ENCODE results near the gene PLXNA2. TPM values are rescaled to one million over a fixed set of nuclear protein-coding genes. Genes with fewer than 3 reads are reported as not detected.

PLXNA2 gene
- total and polyA plus RNA-seq, 2 donors (not counting 1 experiment from before 2014, with no cell fraction given), result 0.31 to 1.2 TPM

- no peak overlapping the region for H3K4me3 ChIP-seq (ENCODE audit: control extremely low read depth in 1 of 5, extremely low read depth in 1 of 5, insufficient read depth in 1 of 5, low read depth in 2 of 5, low read length in 4 of 5)
- Mint-ChIP-seq H3K27me3 (peaks cover 11% of the 10 kb centered on the region), H3K27ac (no peak overlapping the region), H3K4me1 (no peaks in the 10 kb centered on the region), H3K9me3 (ENCODE audit: insufficient read depth) (no peaks in the 10 kb centered on the region), H3K4me3 (no peak overlapping the region)
- H4K20me1 ChIP-seq (ENCODE audit: control insufficient read depth, insufficient read depth, low read length, poor library complexity, severe bottlenecking), result no peaks in the 10 kb centered on the region
- H3K27ac ChIP-seq (ENCODE audit: low read length in 2 of 2), result no peak overlapping the region
- H3K79me2 ChIP-seq (ENCODE audit: control insufficient read depth, insufficient read depth, low read length), result no peaks in the 10 kb centered on the region
- peaks cover 0 to 4% (median 0%) of the 10 kb centered on the region in 3 donors for H3K9me3 ChIP-seq (ENCODE audit: control extremely low read depth in 1 of 3, control insufficient read depth in 2 of 3, insufficient read depth in 1 of 3, low read length in 2 of 3)
- H3K4me1 ChIP-seq (ENCODE audit: control insufficient read depth in 2 of 2, insufficient read depth in 2 of 2, low read length in 2 of 2), result no peaks in the 10 kb centered on the region
- ATAC-seq (ENCODE audit: low read depth) (no peak), DNase-seq (no peak)
- no peaks in the 10 kb centered on the region for H3K27me3 ChIP-seq (replicated peaks in 1 of 4; ENCODE audit: control extremely low read depth in 1 of 4, control insufficient read depth in 3 of 4, insufficient read depth in 4 of 4, low read length in 3 of 4)
- H2AFZ ChIP-seq (ENCODE audit: insufficient read depth, low read depth, low read length, poor library complexity, severe bottlenecking), result no peak overlapping the region
- POLR2A ChIA-PET, result no interaction called here
- CTCF ChIA-PET, result no interaction called here
- TF ChIP-seq EZH2 (IDR thresholded peaks at IDR 0.05; ENCODE audit: borderline replicate concordance, insufficient read depth, low read depth, low read length, poor library complexity, severe bottlenecking), result no peak
- no peak for TF ChIP-seq CTCF (IDR thresholded peaks at IDR 0.05)
- intact Hi-C loops (cut with micrococcal nuclease), result no loop called here
- 96% methylated on average over 12 of the region's 12 CpGs for WGBS (ENCODE audit: insufficient coverage)
- H3K36me3 ChIP-seq (replicated peaks in 1 of 2; ENCODE audit: control extremely low read depth in 1 of 2, control insufficient read depth in 1 of 2, extremely low read depth in 1 of 2, insufficient read depth in 2 of 2, low read length in 1 of 2), result no peaks in the 10 kb centered on the region
- no peak overlapping the region for H3K9ac ChIP-seq (ENCODE audit: low read length)
- no peak overlapping the region for H3K4me2 ChIP-seq (replicated peaks; ENCODE audit: low read depth, low read length, poor library complexity, severe bottlenecking)
Observed at GRCh38 chr1:208078752-208079151, 165.4 kb downstream of the PLXNA2 start.

- ChIA-PET POLR2A (no interaction called here), CTCF (no interaction called here)
- no peaks in the 10 kb centered on the region for H3K9me3 ChIP-seq (ENCODE audit: control extremely low read depth in 1 of 3, control insufficient read depth in 2 of 3, insufficient read depth in 1 of 3, low read length in 2 of 3)
- no peaks in the 10 kb centered on the region for H4K20me1 ChIP-seq (ENCODE audit: control insufficient read depth, insufficient read depth, low read length, poor library complexity, severe bottlenecking)
- H3K27me3 Mint-ChIP-seq, result peaks cover 6% of the 10 kb centered on the region
- no peak overlapping the region for H3K4me2 ChIP-seq (replicated peaks; ENCODE audit: low read depth, low read length, poor library complexity, severe bottlenecking)
- WGBS (ENCODE audit: insufficient coverage), result 61% methylated on average over 9 of the region's 16 CpGs
- intact Hi-C loops (cut with micrococcal nuclease), result no loop called here
- H3K4me1 ChIP-seq (ENCODE audit: control insufficient read depth in 2 of 2, insufficient read depth in 2 of 2, low read length in 2 of 2), result no peaks in the 10 kb centered on the region
- H3K36me3 ChIP-seq (replicated peaks in 1 of 2; ENCODE audit: control extremely low read depth in 1 of 2, control insufficient read depth in 1 of 2, extremely low read depth in 1 of 2, insufficient read depth in 2 of 2, low read length in 1 of 2), result no peaks in the 10 kb centered on the region
- TF ChIP-seq CTCF (IDR thresholded peaks at IDR 0.05) (no peak), EZH2 (IDR thresholded peaks at IDR 0.05; ENCODE audit: borderline replicate concordance, insufficient read depth, low read depth, low read length, poor library complexity, severe bottlenecking) (no peak)
- H2AFZ ChIP-seq (ENCODE audit: insufficient read depth, low read depth, low read length, poor library complexity, severe bottlenecking), result no peak overlapping the region
- no peaks in the 10 kb centered on the region for H3K79me2 ChIP-seq (ENCODE audit: control insufficient read depth, insufficient read depth, low read length)
- H3K27ac ChIP-seq (ENCODE audit: low read length in 2 of 2), result no peak overlapping the region
- ATAC-seq (ENCODE audit: low read depth) (no peak), DNase-seq (no peak)
- no peak overlapping the region for H3K4me3 Mint-ChIP-seq
- H3K4me3 ChIP-seq (ENCODE audit: control extremely low read depth in 1 of 5, extremely low read depth in 1 of 5, insufficient read depth in 1 of 5, low read depth in 2 of 5, low read length in 4 of 5), result no peak overlapping the region
- no peaks in the 10 kb centered on the region for H3K27me3 ChIP-seq (replicated peaks in 1 of 4; ENCODE audit: control extremely low read depth in 1 of 4, control insufficient read depth in 3 of 4, insufficient read depth in 4 of 4, low read length in 3 of 4)
- no peak overlapping the region for H3K9ac ChIP-seq (ENCODE audit: low read length)
- no peak overlapping the region for H3K27ac Mint-ChIP-seq
- H3K9me3 Mint-ChIP-seq (ENCODE audit: insufficient read depth), result no peaks in the 10 kb centered on the region
- H3K4me1 Mint-ChIP-seq, result no peaks in the 10 kb centered on the region
Observed at GRCh38 chr1:208077232-208078075, 166.7 kb downstream of the PLXNA2 start.
